DND-41 (cell line): Measurements from ENCODE around the gene IL1R2.

ENCODE experiments used
- ATAC-seq: fragments of 200-7000 bp; cut with Tn5 transposase; 3 replicates; pipeline ENCODE4 v1.9.1; 2021; ENCODE audit warnings: low read depth; ENCODE audit not compliant: insufficient read depth
- DNase-seq: peaks from one replicate; pipeline ENCODE4 v3.0.0-alpha.2; 2020
- H2AFZ ChIP-seq: 2 replicates; pipeline ENCODE4 v1.6.0; 2012; ENCODE audit warnings: low read depth, low read length
- H3K27ac ChIP-seq: 2 replicates; pipeline ENCODE4 v1.5.1; 2012; ENCODE audit warnings: low read length, inconsistent platforms
- H3K27me3 ChIP-seq: fragments of 200-600 bp; sonication (generic); 2 replicates; pipeline ENCODE4 v1.6.0; 2012; ENCODE audit warnings: low read length, mild to moderate bottlenecking, inconsistent platforms; ENCODE audit not compliant: insufficient read depth, poor library complexity
- H3K36me3 ChIP-seq: 2 replicates; pipeline ENCODE4 v1.5.1; 2012; ENCODE audit warnings: low read length, inconsistent platforms; ENCODE audit not compliant: insufficient read depth
- H3K4me1 ChIP-seq: 2 replicates; pipeline ENCODE4 v1.5.1; 2012; ENCODE audit warnings: mild to moderate bottlenecking, low read length; ENCODE audit not compliant: insufficient read depth
- H3K4me2 ChIP-seq: 2 replicates; pipeline ENCODE4 v1.6.0; 2012; ENCODE audit warnings: mild to moderate bottlenecking, moderate library complexity, low read length, inconsistent platforms; ENCODE audit not compliant: insufficient read depth
- H3K4me3 ChIP-seq, 2 experiments: fragments of 200-600 bp in 1 of 2; shearing (Covaris generic) in 1 of 2; 2 replicates each; pipeline ENCODE4 v1.5.1; 2012 to 2016; ENCODE audit warnings: inconsistent platforms in 2 of 2, low read length in 2 of 2, mild to moderate bottlenecking in 2 of 2, low read depth in 1 of 2, moderate library complexity in 1 of 2
- H3K79me2 ChIP-seq: 2 replicates; pipeline ENCODE4 v1.6.0; 2012; ENCODE audit warnings: low read length, inconsistent platforms; ENCODE audit not compliant: insufficient read depth
- H3K9ac ChIP-seq: 2 replicates; pipeline ENCODE4 v1.6.0; 2012; ENCODE audit warnings: low read depth, mild to moderate bottlenecking, inconsistent platforms, low read length, moderate library complexity
- H3K9me3 ChIP-seq: 2 replicates; pipeline ENCODE4 v1.5.1; 2012; ENCODE audit warnings: low read length, moderate library complexity, mild to moderate bottlenecking, inconsistent platforms; ENCODE audit not compliant: insufficient read depth, severe bottlenecking
- H4K20me1 ChIP-seq: 2 replicates; pipeline ENCODE4 v1.6.0; 2012; ENCODE audit warnings: low read length; ENCODE audit not compliant: insufficient read depth
- EZH2 ChIP-seq: IDR thresholded peaks from 3 replicates; pipeline ENCODE4 v1.6.1; 2012; ENCODE audit warnings: borderline replicate concordance, low read depth, mild to moderate bottlenecking, moderate library complexity, low read length, inconsistent platforms; ENCODE audit not compliant: severe bottlenecking
- TF ChIP-seq, protein P1 (sequence below): IDR thresholded peaks from 2 replicates; pipeline ENCODE4 v1.5.1; 2012; ENCODE audit warnings: borderline replicate concordance, low read length, moderate library complexity, mild to moderate bottlenecking; ENCODE audit not compliant: poor library complexity, severe bottlenecking; ENCODE audit errors: extremely low read depth

The IL1R2 gene

DNA sequence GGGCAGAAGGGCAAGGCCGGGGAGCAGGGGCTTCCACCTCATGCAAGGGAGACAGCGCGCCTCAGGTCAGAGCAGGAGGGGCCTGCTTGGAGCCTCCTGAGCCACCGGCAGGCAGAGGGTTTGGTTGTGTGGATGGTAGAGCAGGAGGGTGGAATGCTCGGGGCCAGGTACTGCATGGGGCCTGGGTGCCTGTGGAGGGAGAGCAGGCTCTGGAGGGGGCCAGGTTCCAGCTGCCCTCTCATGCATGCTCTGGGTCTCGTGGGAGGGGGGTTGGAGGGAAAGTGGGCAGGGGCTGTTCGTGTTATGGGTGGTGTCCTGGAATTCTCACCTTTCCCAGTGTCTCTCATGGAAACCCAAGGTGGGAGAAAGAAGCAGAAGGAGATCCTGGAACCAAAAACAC is 3.2 kb upstream of the IL1R2 start:
- Histone ChIP-seq H3K9ac (no peak overlapping the region), H3K4me2 (no peak overlapping the region), H3K27ac (no peak overlapping the region), H3K4me3 (no peak overlapping the region), H2AFZ (no peak overlapping the region), H3K4me1 (peaks cover 11% of the 10 kb centered on the region), H3K79me2 (no peaks in the 10 kb centered on the region), H3K27me3 (peaks cover 15% of the 10 kb centered on the region), H3K9me3 (no peaks in the 10 kb centered on the region), H4K20me1 (no peaks in the 10 kb centered on the region), H3K36me3 (no peaks in the 10 kb centered on the region)
- DNase-seq (no peak), ATAC-seq (no peak)
- TF ChIP-seq, protein P1, sequence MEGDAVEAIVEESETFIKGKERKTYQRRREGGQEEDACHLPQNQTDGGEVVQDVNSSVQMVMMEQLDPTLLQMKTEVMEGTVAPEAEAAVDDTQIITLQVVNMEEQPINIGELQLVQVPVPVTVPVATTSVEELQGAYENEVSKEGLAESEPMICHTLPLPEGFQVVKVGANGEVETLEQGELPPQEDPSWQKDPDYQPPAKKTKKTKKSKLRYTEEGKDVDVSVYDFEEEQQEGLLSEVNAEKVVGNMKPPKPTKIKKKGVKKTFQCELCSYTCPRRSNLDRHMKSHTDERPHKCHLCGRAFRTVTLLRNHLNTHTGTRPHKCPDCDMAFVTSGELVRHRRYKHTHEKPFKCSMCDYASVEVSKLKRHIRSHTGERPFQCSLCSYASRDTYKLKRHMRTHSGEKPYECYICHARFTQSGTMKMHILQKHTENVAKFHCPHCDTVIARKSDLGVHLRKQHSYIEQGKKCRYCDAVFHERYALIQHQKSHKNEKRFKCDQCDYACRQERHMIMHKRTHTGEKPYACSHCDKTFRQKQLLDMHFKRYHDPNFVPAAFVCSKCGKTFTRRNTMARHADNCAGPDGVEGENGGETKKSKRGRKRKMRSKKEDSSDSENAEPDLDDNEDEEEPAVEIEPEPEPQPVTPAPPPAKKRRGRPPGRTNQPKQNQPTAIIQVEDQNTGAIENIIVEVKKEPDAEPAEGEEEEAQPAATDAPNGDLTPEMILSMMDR, result no peak
- no peak for TF ChIP-seq EZH2

DNA sequence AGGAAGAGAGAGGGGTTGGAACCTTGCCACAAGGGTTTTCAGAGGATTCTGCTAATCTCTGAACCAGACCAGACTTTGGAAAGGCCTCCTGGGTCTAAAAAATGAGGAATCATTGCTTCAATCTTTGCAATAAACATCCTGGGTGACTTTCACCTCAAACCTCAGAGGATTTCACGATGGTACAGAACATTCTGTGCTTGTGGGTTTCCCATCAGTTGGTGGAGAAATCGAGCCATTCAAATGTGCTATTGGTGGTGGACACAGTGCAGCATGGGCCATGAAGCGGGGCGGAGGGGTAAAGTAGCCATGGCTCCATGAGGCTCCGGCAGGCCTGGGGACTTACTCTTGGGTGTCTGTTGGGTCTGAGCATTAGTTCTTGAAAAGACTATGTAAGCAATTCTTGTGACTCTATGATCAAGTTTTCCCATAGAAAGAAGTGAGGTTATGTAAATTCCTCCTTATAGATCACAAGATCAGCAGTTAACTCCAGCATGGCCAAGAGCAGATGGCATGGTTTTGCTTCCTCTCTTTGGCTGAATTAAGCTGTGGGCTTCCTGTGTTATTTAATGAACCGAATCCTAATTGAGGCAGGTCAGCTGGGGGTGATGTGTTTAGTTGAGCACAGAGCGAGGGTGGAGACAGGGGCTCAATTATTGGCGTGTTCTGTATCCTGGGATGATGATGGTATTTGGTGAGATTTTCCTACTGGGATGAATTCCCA is 1.9 kb upstream of the IL1R2 start:
- H3K4me1 ChIP-seq, result peaks cover 11% of the 10 kb centered on the region
- H3K4me2 ChIP-seq, result no peak overlapping the region
- H2AFZ ChIP-seq, result no peak overlapping the region
- H3K27ac ChIP-seq, result no peak overlapping the region
- TF ChIP-seq, protein P1, result no peak
- no peak for TF ChIP-seq EZH2
- no peaks in the 10 kb centered on the region for H3K36me3 ChIP-seq
- H4K20me1 ChIP-seq, result no peaks in the 10 kb centered on the region
- peaks cover 15% of the 10 kb centered on the region for H3K27me3 ChIP-seq
- no peak overlapping the region for H3K4me3 ChIP-seq
- no peaks in the 10 kb centered on the region for H3K79me2 ChIP-seq
- H3K9me3 ChIP-seq, result no peaks in the 10 kb centered on the region
- no peak overlapping the region for H3K9ac ChIP-seq
- ATAC-seq (no peak), DNase-seq (no peak)

DNA sequence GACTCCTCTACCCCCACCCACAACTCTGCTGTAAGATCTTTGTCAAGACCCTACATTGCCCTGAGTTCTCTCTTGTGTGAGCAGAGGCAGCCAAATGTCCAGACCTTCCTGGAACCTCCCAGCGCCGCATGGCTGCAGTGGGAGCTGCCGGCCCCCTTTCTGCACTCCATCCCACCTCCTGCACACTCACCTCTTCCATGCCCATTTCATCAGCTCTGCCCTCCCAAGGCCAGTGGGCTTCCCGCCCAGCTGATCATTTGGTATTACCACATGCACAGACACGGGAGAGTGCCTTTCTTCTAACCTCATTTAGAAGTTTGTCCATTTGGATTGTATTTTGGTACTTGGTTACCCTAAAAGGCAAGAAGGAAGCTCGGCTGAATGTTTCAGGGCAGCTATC is 2.0 kb downstream of the IL1R2 start:
- TF ChIP-seq, protein P1, result no peak
- TF ChIP-seq EZH2, result no peak
- H3K27me3 ChIP-seq, result peaks cover 10% of the 10 kb centered on the region
- no peak overlapping the region for H3K4me2 ChIP-seq
- ATAC-seq (no peak), DNase-seq (no peak)
- H3K9ac ChIP-seq, result no peak overlapping the region
- no peaks in the 10 kb centered on the region for H3K79me2 ChIP-seq
- H2AFZ ChIP-seq, result no peak overlapping the region
- H3K9me3 ChIP-seq, result no peaks in the 10 kb centered on the region
- H4K20me1 ChIP-seq, result no peaks in the 10 kb centered on the region
- H3K4me1 ChIP-seq, result no peaks in the 10 kb centered on the region
- H3K36me3 ChIP-seq, result no peaks in the 10 kb centered on the region
- no peak overlapping the region for H3K4me3 ChIP-seq
- H3K27ac ChIP-seq, result no peak overlapping the region

DNA sequence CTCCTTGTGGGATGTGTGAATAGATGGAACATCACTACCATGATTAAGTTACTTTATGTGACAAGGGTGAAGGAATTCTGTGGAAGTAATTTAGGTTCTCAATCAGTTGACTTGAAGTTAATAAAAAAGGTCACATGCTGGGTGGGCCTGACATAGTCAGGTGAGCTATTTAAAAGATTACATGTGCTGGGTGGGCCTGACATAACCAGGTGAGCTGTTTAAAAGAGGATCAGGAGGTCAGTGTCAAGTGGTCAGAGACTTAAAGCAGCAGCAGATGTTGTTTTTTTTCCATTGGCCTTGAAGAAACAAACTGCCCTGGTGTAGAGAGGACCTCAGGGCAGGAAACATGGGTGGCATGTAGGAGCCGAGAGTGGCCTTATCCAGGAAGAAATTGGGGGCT is 3.3 kb downstream of the IL1R2 start:
- H3K4me3 ChIP-seq, result no peak overlapping the region
- no peak for DNase-seq
- TF ChIP-seq, protein P1, result no peak
- no peak for TF ChIP-seq EZH2
- H3K27ac ChIP-seq, result no peak overlapping the region
- no peak overlapping the region for H3K9ac ChIP-seq
- no peaks in the 10 kb centered on the region for H3K4me1 ChIP-seq
- H3K79me2 ChIP-seq, result no peaks in the 10 kb centered on the region
- no peak for ATAC-seq
- no peaks in the 10 kb centered on the region for H3K36me3 ChIP-seq
- no peaks in the 10 kb centered on the region for H3K9me3 ChIP-seq
- peaks cover 12% of the 10 kb centered on the region for H3K27me3 ChIP-seq
- no peak overlapping the region for H2AFZ ChIP-seq
- H4K20me1 ChIP-seq, result no peaks in the 10 kb centered on the region
- H3K4me2 ChIP-seq, result no peak overlapping the region
